ENCODE measurements around the gene MARS1.
"Not testable (repeated sequence)": the region's sequence is repeated elsewhere in the genome, so short reads cannot be mapped to it uniquely, and the experiment has no call there.

The MARS1 gene

GRCh38 chr12:57487597-57488401, at the start of gene MARS1:
Gene MARS1 (plus strand): TSS chr12:57488068. CDS start chr12:57488091, 23 bp downstream.
- Mint-ChIP-seq H3K27ac (peak within 1 kb of the TSS; percentile 95), H3K4me1 (peaks cover 18 to 33% of the 10 kb centered on the region in 2 donors), H3K36me3 (peaks cover 30 to 43% of the 10 kb centered on the region in 2 donors), H3K27me3 (no peaks in the 10 kb centered on the region), H3K9me3 (no peaks in the 10 kb centered on the region), H3K4me3 (peak within 1 kb of the TSS; percentile 96 to 98)
- ATAC-seq (replicated peaks) (peak; percentile 99), DNase-seq (peak; percentile 91)

GRCh38 chr12:57438400-57438799, 49.5 kb upstream of the MARS1 start:
- H3K4me3 Mint-ChIP-seq, result no peak overlapping the region
- peaks cover 0 to 6% of the 10 kb centered on the region in 2 donors for H3K27me3 Mint-ChIP-seq
- ATAC-seq (replicated peaks), result no peak

GRCh38 chr12:57439762-57440266, 48.1 kb upstream of the MARS1 start:
- no peak for ATAC-seq (replicated peaks)
- Mint-ChIP-seq H3K4me3 (no peak overlapping the region), H3K4me1 (peaks cover 3 to 7% of the 10 kb centered on the region in 2 donors), H3K27ac (no peak overlapping the region), H3K9me3 (peaks cover 0 to 1% of the 10 kb centered on the region in 2 donors), H3K36me3 (peaks cover 0 to 5% of the 10 kb centered on the region in 2 donors), H3K27me3 (peaks cover 0 to 6% of the 10 kb centered on the region in 2 donors)
- DNase-seq, result no peak

More at GRCh38 chr12:57438400-57438799, 49.5 kb upstream of the MARS1 start:
- peaks cover 0 to 5% of the 10 kb centered on the region in 2 donors for H3K36me3 Mint-ChIP-seq
- no peak overlapping the region for H3K27ac Mint-ChIP-seq
- no peak for DNase-seq
- peaks cover 0 to 1% of the 10 kb centered on the region in 2 donors for H3K9me3 Mint-ChIP-seq
- peaks cover 5 to 6% of the 10 kb centered on the region in 2 donors for H3K4me1 Mint-ChIP-seq

- not testable (repeated sequence) for H3K36me3 Mint-ChIP-seq
These were observed 46.5 kb upstream of the MARS1 start for GRCh38 chr12:57441393-57441792.

GRCh38 chr12:57441846-57442427, 45.9 kb upstream of the MARS1 start:
- ATAC-seq (replicated peaks) (no peak), DNase-seq (no peak)
- H3K27me3 Mint-ChIP-seq, result peaks cover 0 to 6% of the 10 kb centered on the region in 2 donors
- H3K9me3 Mint-ChIP-seq, result peaks cover 1 to 4% of the 10 kb centered on the region in 2 donors
- peaks cover 0 to 9% of the 10 kb centered on the region in 2 donors for H3K36me3 Mint-ChIP-seq
- no peak overlapping the region for H3K27ac Mint-ChIP-seq
- H3K4me3 Mint-ChIP-seq, result no peak overlapping the region
- peaks cover 12 to 13% of the 10 kb centered on the region in 2 donors for H3K4me1 Mint-ChIP-seq

More at GRCh38 chr12:57441393-57441792, 46.5 kb upstream of the MARS1 start:
- not testable (repeated sequence) for H3K4me3 Mint-ChIP-seq; H3K4me1 Mint-ChIP-seq; DNase-seq; H3K9me3 Mint-ChIP-seq; H3K27ac Mint-ChIP-seq; ATAC-seq (replicated peaks); H3K27me3 Mint-ChIP-seq

- DNase-seq; ATAC-seq (replicated peaks): not testable (repeated sequence)
- H3K4me1 Mint-ChIP-seq, result peaks cover 12 to 14% of the 10 kb centered on the region in 2 donors
These were observed 43.5 kb upstream of the MARS1 start for GRCh38 chr12:57444337-57444736.

GRCh38 chr12:57444744-57445143, 43.1 kb upstream of the MARS1 start:
- Mint-ChIP-seq H3K4me1 (peaks cover 13 to 14% of the 10 kb centered on the region in 2 donors), H3K36me3 (peaks cover 1 to 16% of the 10 kb centered on the region in 2 donors), H3K9me3 (peaks cover 1 to 4% of the 10 kb centered on the region in 2 donors), H3K4me3 (no peak overlapping the region), H3K27me3 (peaks cover 0 to 6% of the 10 kb centered on the region in 2 donors), H3K27ac (peak overlapping the region; percentile 3)
- ATAC-seq (replicated peaks) (peak; percentile 12 to 19), DNase-seq (no peak)

More at GRCh38 chr12:57444337-57444736, 43.5 kb upstream of the MARS1 start:
- H3K4me3 Mint-ChIP-seq, H3K9me3 Mint-ChIP-seq, H3K27me3 Mint-ChIP-seq, H3K27ac Mint-ChIP-seq: not testable (repeated sequence)
- H3K36me3 Mint-ChIP-seq, result peaks cover 1 to 16% of the 10 kb centered on the region in 2 donors

GRCh38 chr12:57446292-57446960, 41.4 kb upstream of the MARS1 start:
- H3K36me3 Mint-ChIP-seq, result peaks cover 7 to 27% of the 10 kb centered on the region in 2 donors
- peaks cover 0 to 6% of the 10 kb centered on the region in 2 donors for H3K27me3 Mint-ChIP-seq
- peaks cover 4 to 5% of the 10 kb centered on the region in 2 donors for H3K9me3 Mint-ChIP-seq
- H3K4me3 Mint-ChIP-seq, result no peak overlapping the region
- no peak for ATAC-seq (replicated peaks)
- DNase-seq, result no peak
- H3K4me1 Mint-ChIP-seq, result peaks cover 28 to 30% of the 10 kb centered on the region in 2 donors
- H3K27ac Mint-ChIP-seq, result no peak overlapping the region

GRCh38 chr12:57448669-57449068, 39.2 kb upstream of the MARS1 start:
- DNase-seq, result no peak
- Mint-ChIP-seq H3K9me3 (peaks cover 4% of the 10 kb centered on the region in 2 donors), H3K27me3 (no peaks in the 10 kb centered on the region), H3K27ac (no peak overlapping the region), H3K36me3 (peaks cover 7 to 27% of the 10 kb centered on the region in 2 donors), H3K4me3 (no peak overlapping the region), H3K4me1 (peaks cover 41 to 50% of the 10 kb centered on the region in 2 donors)
- no peak for ATAC-seq (replicated peaks)

- ATAC-seq (replicated peaks), result no peak
These were observed 38.5 kb upstream of the MARS1 start for GRCh38 chr12:57449375-57449774.

GRCh38 chr12:57450057-57450456, 37.8 kb upstream of the MARS1 start:
- peak overlapping the region; percentile 85 for H3K27ac Mint-ChIP-seq
- H3K4me1 Mint-ChIP-seq, result peaks cover 41 to 57% of the 10 kb centered on the region in 2 donors
- H3K9me3 Mint-ChIP-seq, result peaks cover 4% of the 10 kb centered on the region in 2 donors
- no peaks in the 10 kb centered on the region for H3K27me3 Mint-ChIP-seq
- no peak for DNase-seq
- peaks cover 7 to 30% of the 10 kb centered on the region in 2 donors for H3K36me3 Mint-ChIP-seq
- no peak for ATAC-seq (replicated peaks)
- H3K4me3 Mint-ChIP-seq, result no peak overlapping the region

More at GRCh38 chr12:57449375-57449774, 38.5 kb upstream of the MARS1 start:
- Mint-ChIP-seq H3K4me1 (peaks cover 41 to 54% of the 10 kb centered on the region in 2 donors), H3K4me3 (no peak overlapping the region), H3K27me3 (no peaks in the 10 kb centered on the region), H3K27ac (no peak overlapping the region), H3K36me3 (peaks cover 7 to 27% of the 10 kb centered on the region in 2 donors), H3K9me3 (peaks cover 4% of the 10 kb centered on the region in 2 donors)
- no peak for DNase-seq

GRCh38 chr12:57451233-57451778, 36.6 kb upstream of the MARS1 start:
- Mint-ChIP-seq H3K4me1 (peaks cover 45 to 64% of the 10 kb centered on the region in 2 donors), H3K9me3 (peaks cover 4% of the 10 kb centered on the region in 2 donors), H3K27me3 (no peaks in the 10 kb centered on the region), H3K27ac (peak overlapping the region; percentile 92), H3K4me3 (no peak overlapping the region), H3K36me3 (peaks cover 7 to 30% of the 10 kb centered on the region in 2 donors)
- no peak for DNase-seq
- ATAC-seq (replicated peaks), result no peak

GRCh38 chr12:57452181-57452936, 35.5 kb upstream of the MARS1 start:
- Mint-ChIP-seq H3K27ac (peak overlapping the region; percentile 92), H3K27me3 (no peaks in the 10 kb centered on the region), H3K36me3 (peaks cover 7 to 22% of the 10 kb centered on the region in 2 donors), H3K4me1 (peaks cover 42 to 64% of the 10 kb centered on the region in 2 donors), H3K9me3 (peaks cover 0 to 4% of the 10 kb centered on the region in 2 donors), H3K4me3 (peak overlapping the region; percentile 66 to 80)
- DNase-seq (peak; percentile 78), ATAC-seq (replicated peaks) (peak; percentile 81 to 88)
